ENCODE results near the gene TWF1. TPM values are rescaled to one million over a fixed set of nuclear protein-coding genes. Genes with fewer than 3 reads are reported as not detected.
"Not testable (repeated sequence)": the region's sequence is repeated elsewhere in the genome, so short reads cannot be mapped to it uniquely, and the experiment has no call there.

TWF1 gene
- total and polyA plus RNA-seq, 2 donors: 46.6 to 65.1 TPM

GRCh38 chr12:43754015-43754414 lies 52.1 kb downstream of the TWF1 start:
- Histone ChIP-seq H3K36me3 (ENCODE audit: control insufficient read depth in 2 of 2, insufficient read depth in 2 of 2, low read length in 1 of 2) (peaks cover 0 to 7% of the 10 kb centered on the region in 2 donors), H3K27me3 (ENCODE audit: control insufficient read depth in 2 of 2, insufficient read depth in 1 of 2, low read length in 1 of 2) (no peaks in the 10 kb centered on the region), H3K4me3 (ENCODE audit: low read length in 2 of 2) (no peak overlapping the region), H3K4me1 (ENCODE audit: control insufficient read depth in 2 of 2, insufficient read depth in 2 of 2, low read length in 2 of 2) (peaks cover 3 to 9% of the 10 kb centered on the region in 2 donors), H3K27ac (ENCODE audit: low read depth in 1 of 2, low read length in 1 of 2) (no peak overlapping the region), H3K9me3 (ENCODE audit: control insufficient read depth in 2 of 2, insufficient read depth in 1 of 2, low read length in 1 of 2) (no peaks in the 10 kb centered on the region)
- WGBS: 98% methylated on average over 3 of the region's 3 CpGs
- no peak for DNase-seq (ENCODE audit: low read depth in 6 of 9, low spot score in 9 of 9)

- H3K27me3 ChIP-seq (ENCODE audit: control insufficient read depth in 2 of 2, insufficient read depth in 1 of 2, low read length in 1 of 2); H3K9me3 ChIP-seq (ENCODE audit: control insufficient read depth in 2 of 2, insufficient read depth in 1 of 2, low read length in 1 of 2); H3K4me1 ChIP-seq (ENCODE audit: control insufficient read depth in 2 of 2, insufficient read depth in 2 of 2, low read length in 2 of 2); DNase-seq (ENCODE audit: low read depth in 6 of 9, low spot score in 9 of 9); H3K27ac ChIP-seq (ENCODE audit: low read depth in 1 of 2, low read length in 1 of 2); H3K4me3 ChIP-seq (ENCODE audit: low read length in 2 of 2); H3K36me3 ChIP-seq (ENCODE audit: control insufficient read depth in 2 of 2, insufficient read depth in 2 of 2, low read length in 1 of 2): not testable (repeated sequence)
- WGBS: 94% methylated on average over 5 of the region's 6 CpGs
Observed at GRCh38 chr12:43751360-43751759, 54.8 kb downstream of the TWF1 start.

- peaks cover 0 to 7% of the 10 kb centered on the region in 2 donors for H3K36me3 ChIP-seq (ENCODE audit: control insufficient read depth in 2 of 2, insufficient read depth in 2 of 2, low read length in 1 of 2)
- H3K4me3 ChIP-seq (ENCODE audit: low read length in 2 of 2): no peak overlapping the region
- 98% methylated on average over 3 of the region's 3 CpGs for WGBS
- no peak overlapping the region for H3K27ac ChIP-seq (ENCODE audit: low read depth in 1 of 2, low read length in 1 of 2)
- H3K4me1 ChIP-seq (ENCODE audit: control insufficient read depth in 2 of 2, insufficient read depth in 2 of 2, low read length in 2 of 2): peaks cover 0 to 2% of the 10 kb centered on the region in 2 donors
- no peaks in the 10 kb centered on the region for H3K27me3 ChIP-seq (ENCODE audit: control insufficient read depth in 2 of 2, insufficient read depth in 1 of 2, low read length in 1 of 2)
- DNase-seq (ENCODE audit: low read depth in 6 of 9, low spot score in 9 of 9): no peak
- no peaks in the 10 kb centered on the region for H3K9me3 ChIP-seq (ENCODE audit: control insufficient read depth in 2 of 2, insufficient read depth in 1 of 2, low read length in 1 of 2)
Observed at GRCh38 chr12:43750814-43751213, 55.3 kb downstream of the TWF1 start.

GRCh38 chr12:43749016-43749415 lies 57.1 kb downstream of the TWF1 start:
- DNase-seq (ENCODE audit: low read depth in 6 of 9, low spot score in 9 of 9): no peak
- 98% methylated on average over 5 of the region's 5 CpGs for WGBS
- Histone ChIP-seq H3K27ac (ENCODE audit: low read depth in 1 of 2, low read length in 1 of 2) (no peak overlapping the region), H3K9me3 (ENCODE audit: control insufficient read depth in 2 of 2, insufficient read depth in 1 of 2, low read length in 1 of 2) (no peaks in the 10 kb centered on the region), H3K4me1 (ENCODE audit: control insufficient read depth in 2 of 2, insufficient read depth in 2 of 2, low read length in 2 of 2) (peaks cover 0 to 2% of the 10 kb centered on the region in 2 donors), H3K27me3 (ENCODE audit: control insufficient read depth in 2 of 2, insufficient read depth in 1 of 2, low read length in 1 of 2) (no peaks in the 10 kb centered on the region), H3K4me3 (ENCODE audit: low read length in 2 of 2) (no peak overlapping the region), H3K36me3 (ENCODE audit: control insufficient read depth in 2 of 2, insufficient read depth in 2 of 2, low read length in 1 of 2) (peaks cover 0 to 12% of the 10 kb centered on the region in 2 donors)

- H3K36me3 ChIP-seq (ENCODE audit: control insufficient read depth in 2 of 2, insufficient read depth in 2 of 2, low read length in 1 of 2): peaks cover 4 to 17% of the 10 kb centered on the region in 2 donors
- H3K4me1 ChIP-seq (ENCODE audit: control insufficient read depth in 2 of 2, insufficient read depth in 2 of 2, low read length in 2 of 2): no peaks in the 10 kb centered on the region
- DNase-seq (ENCODE audit: low read depth in 6 of 9, low spot score in 9 of 9): no peak
- no peak overlapping the region for H3K27ac ChIP-seq (ENCODE audit: low read depth in 1 of 2, low read length in 1 of 2)
- no peak overlapping the region for H3K4me3 ChIP-seq (ENCODE audit: low read length in 2 of 2)
- H3K27me3 ChIP-seq (ENCODE audit: control insufficient read depth in 2 of 2, insufficient read depth in 1 of 2, low read length in 1 of 2): no peaks in the 10 kb centered on the region
- H3K9me3 ChIP-seq (ENCODE audit: control insufficient read depth in 2 of 2, insufficient read depth in 1 of 2, low read length in 1 of 2): no peaks in the 10 kb centered on the region
Observed at GRCh38 chr12:43744826-43745225, 61.3 kb downstream of the TWF1 start.

Other genes with a start within 250 kb of the TWF1 start
- gene PUS7L, start 47.5 kb downstream of the TWF1 start, total RNA-seq: 14.4 TPM
- gene PUS7L, start 47.5 kb downstream of the TWF1 start, polyA plus RNA-seq: 3.0 TPM
- 30.4 TPM for gene IRAK4, start 47.4 kb downstream of the TWF1 start, total RNA-seq
- gene IRAK4, start 47.4 kb downstream of the TWF1 start, polyA plus RNA-seq: 43.8 TPM
- gene TMEM117, start 29.8 kb upstream of the TWF1 start, total RNA-seq: 4.5 TPM
- gene TMEM117, start 29.8 kb upstream of the TWF1 start, polyA plus RNA-seq: 3.6 TPM

Data from thymus (tissue), 11 donors.